GM19328 (cell line): ENCODE data around the gene FZD2.

Source experiments
- ATAC-seq: cut with Tn5 transposase; IDR thresholded peaks from one replicate; pipeline ENCODE4 v1.9.1; 2021; ENCODE audit warnings: mild to moderate bottlenecking, moderate library complexity; ENCODE audit not compliant: unreplicated experiment

The FZD2 gene

DNA sequence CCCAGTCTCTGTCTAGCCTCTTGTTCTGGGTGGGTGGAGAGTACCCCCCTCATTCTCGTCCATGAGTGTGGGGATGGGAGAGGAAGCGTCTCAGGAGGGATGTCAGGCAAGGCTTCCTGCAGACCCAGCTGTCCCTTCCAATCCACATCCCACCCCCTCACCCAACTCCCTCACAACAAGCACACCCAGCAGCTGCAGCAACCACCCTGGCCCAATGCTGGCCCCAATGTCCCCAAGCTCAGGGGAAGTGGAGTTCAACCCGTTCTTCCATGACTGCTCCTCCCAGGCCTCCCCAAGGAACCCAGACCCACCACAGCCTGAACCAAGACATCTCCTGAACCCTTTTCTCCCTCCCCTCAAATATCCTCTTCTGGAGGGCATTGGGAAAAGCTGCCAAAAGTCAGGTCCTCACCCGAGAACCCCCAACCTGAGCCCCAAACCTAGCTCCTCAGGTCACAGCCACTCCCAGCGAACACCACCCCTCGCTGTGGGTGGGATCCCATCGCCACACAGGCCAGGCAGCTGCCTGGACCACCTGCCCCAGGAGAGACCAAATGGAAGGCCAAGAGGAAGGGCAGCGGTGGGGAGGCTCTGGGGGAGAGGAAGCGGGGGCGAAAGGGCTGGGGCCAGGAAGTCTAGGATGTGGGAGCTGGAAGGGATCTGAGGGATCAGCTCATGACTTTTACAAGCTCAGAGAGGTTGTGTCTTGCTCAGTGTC, 47.6 kb downstream of the FZD2 start:
- no peak for ATAC-seq

DNA sequence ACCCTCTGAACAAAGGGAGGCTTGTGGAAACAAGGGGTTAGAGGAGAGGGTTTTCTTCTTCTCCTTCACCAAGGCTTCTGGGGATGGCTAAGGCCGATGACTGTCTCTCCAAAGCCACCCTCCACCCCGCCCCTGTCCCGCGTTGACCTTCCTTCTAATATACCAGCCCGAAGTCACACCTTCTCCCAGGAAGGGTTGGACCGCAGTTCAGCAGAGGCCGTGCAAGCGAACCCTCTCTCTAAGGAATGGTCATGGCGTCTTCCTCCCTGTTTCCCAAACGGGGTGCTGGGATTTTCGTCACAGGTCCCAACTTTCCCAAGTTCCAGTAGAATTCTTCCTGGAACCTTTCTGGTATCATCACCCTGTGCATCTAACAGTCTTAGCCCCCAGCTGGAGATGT, 49.4 kb downstream of the FZD2 start:
- ATAC-seq: no peak

DNA sequence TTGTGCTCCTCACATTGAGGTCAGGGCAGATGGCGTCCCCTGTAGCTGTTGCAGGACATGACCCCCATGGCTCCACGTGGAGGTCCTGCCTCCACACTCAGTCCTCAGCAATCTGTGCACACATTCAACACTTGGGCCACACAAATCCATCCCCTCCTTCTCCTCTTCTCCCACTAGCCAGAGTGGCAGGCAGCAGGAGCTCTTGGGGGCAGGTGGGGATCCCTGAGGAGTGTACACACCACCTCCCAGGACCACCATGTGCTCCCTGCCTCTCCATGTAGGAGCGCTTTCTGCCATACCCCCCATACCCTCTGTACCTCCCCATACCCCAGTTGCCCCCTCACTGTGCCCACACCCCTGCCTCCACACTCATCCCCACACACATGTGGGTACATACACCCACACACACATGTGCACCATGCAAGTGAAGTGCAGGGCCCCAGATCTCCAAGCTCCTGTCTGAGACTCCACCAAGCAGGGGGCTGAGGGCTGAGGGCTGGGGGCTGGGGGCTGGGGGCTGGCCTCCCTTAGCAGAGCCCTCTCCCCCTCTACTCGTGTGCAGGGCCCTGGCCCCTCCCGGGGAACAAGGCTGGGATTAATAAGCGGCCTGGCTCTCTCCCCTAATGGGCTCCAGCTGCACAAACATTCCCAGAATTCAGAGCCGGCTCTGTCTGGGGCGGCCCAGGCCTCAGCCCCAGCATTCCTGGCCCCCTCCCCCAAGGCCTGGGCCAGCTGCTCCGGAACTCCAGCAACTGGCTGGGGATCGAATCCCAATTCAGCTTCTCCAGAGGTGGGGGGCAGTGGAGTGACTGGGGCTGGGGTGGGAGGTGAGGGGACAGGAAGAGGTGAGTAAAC, 50.8 kb downstream of the FZD2 start:
- no peak for ATAC-seq

DNA sequence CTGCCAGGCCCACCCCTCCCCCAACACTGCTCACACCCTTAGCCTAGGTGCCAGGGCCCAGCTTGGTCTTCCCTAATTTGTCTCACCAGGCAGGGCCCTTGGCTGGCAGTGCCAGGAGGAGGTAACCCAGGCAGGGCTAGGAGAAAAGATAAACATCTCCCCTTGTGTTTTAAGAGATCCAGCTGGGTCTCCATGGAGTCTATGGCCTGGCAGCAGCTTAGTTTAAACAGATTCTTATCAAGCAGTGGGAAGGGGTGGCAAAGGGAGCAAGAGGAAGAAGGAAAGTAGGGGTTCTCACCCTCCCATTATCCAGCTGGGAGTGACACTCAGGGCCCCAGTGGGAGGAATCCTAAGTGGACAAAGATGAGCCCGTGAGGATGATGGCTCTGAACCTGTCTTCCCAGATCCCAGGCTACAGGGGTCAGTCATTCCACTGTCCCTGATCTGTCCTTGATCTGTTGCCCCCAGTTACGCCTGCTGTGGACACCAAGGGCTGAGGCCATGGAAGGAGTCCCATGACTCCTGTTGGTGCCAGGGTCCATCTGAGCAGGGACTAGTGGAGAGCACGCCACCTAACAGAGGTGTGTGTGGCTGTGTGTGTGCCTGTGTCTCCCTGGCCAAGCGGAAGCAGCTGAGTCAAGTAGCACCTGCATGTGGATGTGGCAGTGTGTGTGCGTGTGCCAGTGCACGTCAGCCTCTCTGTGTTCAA, 51.6 kb downstream of the FZD2 start:
- no peak for ATAC-seq

DNA sequence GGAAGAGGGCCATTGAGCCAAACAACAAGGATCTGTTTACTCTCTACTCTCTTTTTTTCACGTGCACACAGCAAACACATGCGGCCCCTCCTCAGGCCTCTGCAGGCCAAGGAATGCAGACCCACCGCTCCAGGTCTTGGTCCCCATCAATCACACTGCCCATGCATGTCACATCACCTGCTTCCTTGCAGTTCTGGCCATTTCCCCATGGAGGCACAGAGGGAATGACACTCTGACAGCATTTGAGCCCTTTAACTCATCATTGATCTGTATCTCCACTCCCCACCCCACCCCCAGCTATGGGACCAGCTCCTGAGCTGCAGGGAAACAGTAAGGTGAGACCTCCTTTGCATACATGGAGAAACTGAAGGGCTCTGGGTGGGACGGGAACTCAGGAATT, 53.0 kb downstream of the FZD2 start:
- no peak for ATAC-seq
